AG09309 (cell line): Measurements from ENCODE around the gene SYTL3.

Source experiments
- DNase-seq: peaks from one replicate; pipeline ENCODE4 v3.0.0-alpha.2; 2010; ENCODE audit warnings: low read depth
- H3K4me3 ChIP-seq: 2 replicates; pipeline ENCODE4 v1.5.1; 2011; ENCODE audit warnings: mild to moderate bottlenecking, low read depth, low read length, moderate library complexity; ENCODE audit not compliant: control insufficient read depth
- TF ChIP-seq, protein P1 (sequence below): IDR thresholded peaks from 2 replicates; pipeline ENCODE4 v1.5.1; 2011; ENCODE audit warnings: mild to moderate bottlenecking, low read depth, low read length, inconsistent platforms; ENCODE audit not compliant: insufficient read depth, control insufficient read depth; ENCODE audit errors: missing control alignments

SYTL3 gene

DNA sequence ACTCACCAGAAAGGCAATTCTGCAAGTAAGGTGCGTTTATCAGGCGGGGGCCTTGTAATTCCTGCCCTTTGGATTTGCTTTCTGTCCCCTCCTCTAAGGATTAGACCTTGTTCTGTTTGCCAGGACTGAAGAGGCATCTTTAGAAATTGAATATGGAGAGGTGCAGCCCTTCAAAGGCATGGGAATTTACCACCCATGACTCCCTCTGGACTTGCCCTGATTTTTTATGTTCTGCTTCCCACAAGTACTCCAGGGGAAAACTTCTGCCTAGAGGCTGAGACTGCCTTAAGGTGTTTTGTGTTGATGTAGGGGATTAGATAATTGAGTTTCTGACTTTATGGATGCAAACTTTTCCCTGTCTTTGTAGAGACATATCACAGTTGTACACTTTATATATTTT is 30.2 kb downstream of the SYTL3 start:
- TF ChIP-seq, protein P1, sequence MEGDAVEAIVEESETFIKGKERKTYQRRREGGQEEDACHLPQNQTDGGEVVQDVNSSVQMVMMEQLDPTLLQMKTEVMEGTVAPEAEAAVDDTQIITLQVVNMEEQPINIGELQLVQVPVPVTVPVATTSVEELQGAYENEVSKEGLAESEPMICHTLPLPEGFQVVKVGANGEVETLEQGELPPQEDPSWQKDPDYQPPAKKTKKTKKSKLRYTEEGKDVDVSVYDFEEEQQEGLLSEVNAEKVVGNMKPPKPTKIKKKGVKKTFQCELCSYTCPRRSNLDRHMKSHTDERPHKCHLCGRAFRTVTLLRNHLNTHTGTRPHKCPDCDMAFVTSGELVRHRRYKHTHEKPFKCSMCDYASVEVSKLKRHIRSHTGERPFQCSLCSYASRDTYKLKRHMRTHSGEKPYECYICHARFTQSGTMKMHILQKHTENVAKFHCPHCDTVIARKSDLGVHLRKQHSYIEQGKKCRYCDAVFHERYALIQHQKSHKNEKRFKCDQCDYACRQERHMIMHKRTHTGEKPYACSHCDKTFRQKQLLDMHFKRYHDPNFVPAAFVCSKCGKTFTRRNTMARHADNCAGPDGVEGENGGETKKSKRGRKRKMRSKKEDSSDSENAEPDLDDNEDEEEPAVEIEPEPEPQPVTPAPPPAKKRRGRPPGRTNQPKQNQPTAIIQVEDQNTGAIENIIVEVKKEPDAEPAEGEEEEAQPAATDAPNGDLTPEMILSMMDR: no peak
- no peak overlapping the region for H3K4me3 ChIP-seq
- DNase-seq: no peak

DNA sequence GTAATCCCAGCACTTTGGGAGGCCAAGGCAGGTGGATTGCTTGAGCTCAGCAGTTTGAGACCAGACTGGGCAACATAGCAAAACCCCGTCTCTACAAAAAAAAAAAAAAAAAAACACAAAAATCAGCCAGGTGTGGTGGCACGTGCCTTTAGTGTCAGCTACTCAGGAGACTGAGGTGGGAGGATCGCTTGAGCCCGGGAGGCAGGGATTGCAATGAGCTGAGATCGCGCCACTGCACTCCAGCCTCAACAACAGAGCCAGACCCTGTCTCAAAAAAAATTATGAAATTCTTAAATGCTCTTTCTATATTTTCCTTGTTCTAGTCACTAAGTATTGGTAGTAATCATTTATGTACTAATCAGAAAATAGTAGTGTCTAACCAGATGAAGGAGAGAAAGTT is 30.6 kb downstream of the SYTL3 start:
- no peak overlapping the region for H3K4me3 ChIP-seq
- TF ChIP-seq, protein P1: no peak
- no peak for DNase-seq

DNA sequence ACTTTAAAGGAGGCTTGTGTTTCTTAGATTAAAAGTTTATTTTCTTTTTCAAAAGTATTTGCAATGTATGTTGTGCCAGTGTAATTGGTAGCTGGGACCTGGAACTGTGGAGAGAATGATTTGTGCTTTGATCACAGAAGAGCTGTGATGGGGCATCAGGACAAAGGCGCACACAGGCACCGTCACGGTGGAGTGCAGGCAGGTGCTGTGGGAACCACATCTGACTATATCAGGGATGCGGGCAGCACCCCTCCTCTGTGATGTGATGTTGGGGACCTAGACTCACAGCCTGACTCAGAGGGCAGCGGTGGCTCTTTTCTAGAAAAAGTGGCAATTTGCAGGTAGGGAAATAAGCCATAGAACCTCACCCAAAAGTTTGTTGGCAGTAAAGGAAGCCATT is 34.5 kb downstream of the SYTL3 start:
- no peak for DNase-seq
- H3K4me3 ChIP-seq: no peak overlapping the region
- TF ChIP-seq, protein P1: no peak

DNA sequence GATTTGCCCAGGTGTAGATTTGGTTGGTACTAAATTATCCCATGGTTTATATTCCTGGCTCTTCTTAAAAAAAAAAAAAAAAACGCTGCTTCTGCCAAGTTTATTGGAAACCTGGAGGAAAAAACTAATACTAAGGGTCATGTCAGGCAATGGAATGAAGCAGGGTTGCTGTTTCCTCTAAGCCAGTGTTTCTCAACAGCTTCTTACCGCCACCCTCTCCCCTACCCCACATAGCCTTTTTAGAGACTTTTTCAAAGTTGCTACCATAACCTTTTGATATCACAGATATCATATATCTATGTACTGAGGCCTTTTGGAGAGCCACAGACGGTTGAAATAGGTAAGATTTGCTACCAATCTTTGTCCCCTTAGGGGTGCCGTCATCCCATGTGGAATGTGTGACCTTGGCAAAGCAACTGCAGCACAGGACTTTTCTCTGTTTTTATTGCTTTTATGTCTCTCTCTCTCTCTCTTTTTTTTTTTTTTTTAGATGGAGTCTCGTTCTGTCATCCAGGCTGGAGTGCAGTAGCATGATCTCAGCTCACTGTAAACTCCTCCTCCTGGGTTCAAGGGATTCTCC is 35.0 kb downstream of the SYTL3 start:
- no peak for DNase-seq
- TF ChIP-seq, protein P1: no peak
- H3K4me3 ChIP-seq: no peak overlapping the region

DNA sequence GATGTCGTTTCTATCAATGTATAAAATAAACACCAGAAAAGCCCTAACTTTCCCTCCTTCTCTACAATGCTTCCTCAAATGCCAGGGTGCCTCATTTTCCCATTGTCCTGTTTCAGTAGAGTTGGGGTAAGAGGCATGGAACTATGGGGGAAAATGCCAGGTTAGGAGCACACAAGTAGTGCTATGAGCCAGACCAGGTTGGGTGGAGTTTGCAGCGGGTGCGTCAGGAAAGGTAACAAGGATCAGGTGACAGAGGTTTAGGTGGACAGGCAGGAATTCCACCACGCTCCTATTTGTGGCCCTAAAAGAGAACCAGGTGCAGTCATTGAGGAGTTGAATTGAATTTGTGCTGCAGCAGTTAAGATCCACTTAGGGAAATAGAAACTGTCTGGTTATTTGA is 36.5 kb downstream of the SYTL3 start:
- no peak for DNase-seq
- H3K4me3 ChIP-seq: no peak overlapping the region
- TF ChIP-seq, protein P1: no peak

DNA sequence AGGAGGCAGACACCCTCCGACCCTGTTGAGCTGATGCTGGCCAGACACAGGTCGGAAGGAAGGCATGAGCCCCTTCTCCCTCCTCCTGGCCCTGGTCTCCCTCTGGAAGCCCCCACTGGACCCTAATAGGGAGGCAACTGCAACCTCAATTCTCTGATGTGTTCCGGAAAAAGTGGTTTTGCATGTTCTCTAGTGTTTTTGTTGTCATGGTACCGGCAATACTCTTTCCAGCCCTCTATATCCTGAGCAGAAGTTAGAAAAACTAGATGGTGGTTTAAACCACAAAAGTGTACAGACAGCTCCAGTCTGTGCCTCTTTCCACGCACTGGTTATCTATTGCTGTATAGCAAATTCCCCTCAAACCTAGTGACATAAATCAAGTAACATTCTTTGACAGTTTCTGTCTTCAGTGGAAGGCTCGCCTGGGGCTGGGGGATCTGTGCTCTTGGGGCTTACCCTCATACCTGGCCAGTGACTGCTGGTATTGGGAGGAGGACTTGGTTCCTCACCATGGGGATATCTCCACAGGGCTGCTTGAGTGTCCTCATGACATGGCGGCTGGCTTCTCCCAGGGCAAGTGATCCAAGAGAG is 37.0 kb downstream of the SYTL3 start:
- no peak for DNase-seq
- TF ChIP-seq, protein P1: no peak
- no peak overlapping the region for H3K4me3 ChIP-seq

DNA sequence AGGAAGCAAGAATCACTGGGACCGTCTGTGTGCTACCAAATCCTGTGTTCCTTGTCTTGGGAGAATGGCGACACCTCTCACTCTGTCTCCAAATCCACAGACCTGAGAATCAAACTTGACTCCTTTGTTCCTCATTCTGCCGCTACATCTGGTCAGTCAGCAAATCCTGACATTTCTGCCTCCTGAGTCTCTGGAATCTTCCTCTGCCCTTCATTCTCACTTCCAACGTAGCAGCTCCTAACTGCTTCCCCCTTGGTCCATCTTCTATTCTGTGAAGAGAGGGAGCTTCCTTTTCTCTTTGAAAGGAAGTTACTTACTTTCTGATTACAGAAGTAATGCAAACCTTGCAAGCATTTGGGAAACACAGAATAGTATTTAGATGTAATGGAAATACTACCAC is 37.7 kb downstream of the SYTL3 start:
- DNase-seq: no peak
- TF ChIP-seq, protein P1: no peak
- H3K4me3 ChIP-seq: no peak overlapping the region
